SJCRH30 (cell line): ENCODE data around the gene PAX5. TPM values are rescaled to one million over a fixed set of nuclear protein-coding genes. Genes with fewer than 3 reads are reported as not detected.

Experiments
- DNase-seq, 2 experiments: peaks; one replicate each; pipeline ENCODE4 v3.0.0-alpha.2; 2015 to 2020
- H3K27ac ChIP-seq: fragments of 250-450 bp; sonication (Bioruptor Pico); 2 replicates; pipeline ENCODE4 v1.5.1; 2020; ENCODE audit warnings: mild to moderate bottlenecking, moderate library complexity
- H3K27me3 ChIP-seq: fragments of 250-450 bp; sonication (Bioruptor Pico); 2 replicates; pipeline ENCODE4 v1.5.1; 2020; ENCODE audit warnings: mild to moderate bottlenecking, moderate library complexity
- H3K36me3 ChIP-seq: fragments of 250-450 bp; sonication (Bioruptor Pico); 2 replicates; pipeline ENCODE4 v1.5.1; 2020; ENCODE audit warnings: mild to moderate bottlenecking, moderate library complexity
- H3K4me1 ChIP-seq: fragments of 250-450 bp; sonication (Bioruptor Pico); 2 replicates; pipeline ENCODE4 v1.5.1; 2020; ENCODE audit warnings: mild to moderate bottlenecking, moderate library complexity
- H3K4me3 ChIP-seq: fragments of 250-450 bp; sonication (Bioruptor Pico); 2 replicates; pipeline ENCODE4 v1.5.1; 2020; ENCODE audit warnings: mild to moderate bottlenecking, moderate library complexity
- H3K9me3 ChIP-seq: fragments of 250-450 bp; sonication (Bioruptor Pico); replicated peaks from 2 replicates; pipeline ENCODE4 v1.5.1; 2020; ENCODE audit warnings: mild to moderate bottlenecking, moderate library complexity
- total RNA-seq: library from RNA; depleted of rRNA; stranded (reverse); fragments of >200 nt; shearing (Covaris generic); gene quantifications from 2 replicates; pipeline ENCODE4 v1.2.3, GENCODE V29; 2014

PAX5 gene
- total RNA-seq, 1 experiment from 2014 or later = 3.4 TPM

DNA sequence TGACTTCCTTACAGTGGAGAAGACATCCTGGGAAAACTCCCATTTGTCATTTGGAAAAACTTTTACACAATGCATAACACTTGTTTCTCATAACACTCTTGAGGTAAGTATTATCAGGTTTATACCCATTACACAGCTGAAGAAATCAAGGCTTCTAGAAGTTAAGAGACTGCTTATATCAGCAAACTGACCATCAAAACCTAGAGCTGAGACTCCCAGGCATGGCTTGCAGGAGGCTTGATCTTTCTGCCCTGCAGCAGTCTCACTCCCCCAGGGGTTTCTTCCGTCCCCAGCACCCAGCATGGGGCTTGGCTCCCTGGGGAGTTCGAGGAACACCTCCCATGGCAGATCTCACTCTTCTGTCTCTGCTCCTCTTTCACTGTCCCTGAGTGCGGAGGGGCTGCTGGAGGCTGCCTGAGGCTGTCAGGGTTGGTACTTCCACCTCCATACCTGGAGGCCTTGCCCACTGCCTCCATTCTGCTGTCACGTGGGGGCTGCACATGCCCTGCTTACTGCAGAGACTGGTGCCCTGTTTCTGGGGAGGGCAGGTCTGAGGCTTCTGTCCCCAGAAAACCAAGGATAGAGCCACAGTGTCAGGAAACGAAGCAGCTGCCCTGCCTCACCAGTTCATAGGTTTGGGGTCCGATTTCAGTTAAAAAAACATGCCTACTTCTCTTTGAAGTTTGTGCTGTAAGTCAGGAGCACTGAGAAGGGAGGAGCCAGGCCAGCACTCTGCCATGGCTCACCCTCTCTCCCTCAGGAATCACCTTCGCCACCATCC lies 202.5 kb downstream of the PAX5 start:
- H3K4me1 ChIP-seq = no peaks in the 10 kb centered on the region
- H3K27me3 ChIP-seq = no peaks in the 10 kb centered on the region
- DNase-seq = peak in 1 of 2 experiments; percentile 44
- no peaks in the 10 kb centered on the region for H3K9me3 ChIP-seq
- no peaks in the 10 kb centered on the region for H3K36me3 ChIP-seq
- H3K4me3 ChIP-seq = no peak overlapping the region
- H3K27ac ChIP-seq = no peak overlapping the region

DNA sequence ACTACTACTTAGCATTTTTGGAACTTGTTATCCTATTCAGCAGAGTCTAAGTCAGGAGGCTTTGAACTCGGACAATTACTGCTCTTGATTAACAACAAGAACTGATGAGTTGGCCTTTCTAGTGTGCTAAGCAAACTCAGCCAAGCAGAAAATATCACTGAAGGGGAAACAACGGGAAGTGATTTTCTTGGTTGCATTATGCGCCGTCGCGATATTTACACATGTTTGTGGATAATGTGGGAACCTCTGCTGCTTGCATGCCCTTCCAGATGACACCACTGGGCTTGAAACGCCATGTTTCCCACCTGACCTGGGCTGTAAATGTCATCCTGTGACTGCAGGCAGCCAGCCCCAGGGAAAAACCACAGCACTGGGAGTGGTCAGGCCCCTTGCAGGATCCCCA lies 205.5 kb downstream of the PAX5 start:
- H3K27me3 ChIP-seq = no peaks in the 10 kb centered on the region
- no peak for DNase-seq
- H3K4me1 ChIP-seq = no peaks in the 10 kb centered on the region
- H3K27ac ChIP-seq = no peak overlapping the region
- no peak overlapping the region for H3K4me3 ChIP-seq
- H3K9me3 ChIP-seq = no peaks in the 10 kb centered on the region
- H3K36me3 ChIP-seq = no peaks in the 10 kb centered on the region

DNA sequence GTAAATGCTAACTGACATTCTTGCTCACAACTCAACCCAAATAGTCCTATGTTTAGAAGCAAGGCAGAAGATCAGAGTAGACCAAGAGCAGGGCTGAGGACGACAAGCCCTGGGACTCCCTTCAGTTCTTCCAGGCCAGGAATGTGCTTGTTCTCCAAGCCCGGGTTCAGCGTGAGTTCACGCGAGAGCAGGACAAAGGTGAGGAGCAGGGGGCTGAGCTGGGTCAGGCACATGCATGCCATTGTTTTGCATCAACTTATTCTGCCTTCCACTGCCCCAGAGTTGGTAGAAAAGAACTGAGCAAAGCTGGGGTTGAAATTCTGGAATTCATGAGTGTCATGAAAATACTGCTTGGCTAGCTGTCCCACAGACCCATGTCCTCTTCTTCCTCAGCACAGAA lies 206.5 kb downstream of the PAX5 start:
- DNase-seq = no peak
- no peaks in the 10 kb centered on the region for H3K4me1 ChIP-seq
- H3K36me3 ChIP-seq = no peaks in the 10 kb centered on the region
- no peaks in the 10 kb centered on the region for H3K9me3 ChIP-seq
- no peak overlapping the region for H3K27ac ChIP-seq
- no peak overlapping the region for H3K4me3 ChIP-seq
- no peaks in the 10 kb centered on the region for H3K27me3 ChIP-seq

DNA sequence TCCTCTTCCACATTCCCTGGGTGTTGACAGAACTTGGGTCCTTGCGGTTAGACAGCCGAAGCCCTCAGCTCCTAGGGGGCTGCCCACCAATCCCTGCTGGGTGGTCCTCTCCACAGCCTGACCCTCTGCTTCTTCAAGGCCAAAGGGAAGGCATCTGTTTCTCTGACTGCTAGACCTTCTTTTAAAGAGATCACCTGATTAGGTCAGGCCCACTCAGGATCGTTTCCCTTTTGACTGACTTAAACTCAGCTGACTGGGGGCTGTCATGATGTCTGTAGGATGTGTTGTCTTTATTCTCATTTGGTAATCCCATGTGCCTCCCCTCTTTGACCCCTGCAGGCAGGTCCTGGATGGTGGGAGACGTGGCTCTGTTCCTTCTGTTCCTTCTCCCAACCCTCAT lies 207.5 kb downstream of the PAX5 start:
- H3K27ac ChIP-seq = no peak overlapping the region

GRCh38 chr9:36825179-36825578 lies 208.9 kb downstream of the PAX5 start:
- Histone ChIP-seq H3K27me3 (no peaks in the 10 kb centered on the region; the same call in 1 of the 2 replicates), H3K9me3 (no peaks in the 10 kb centered on the region), H3K27ac (no peak overlapping the region), H3K4me3 (no peak overlapping the region), H3K4me1 (no peaks in the 10 kb centered on the region), H3K36me3 (no peaks in the 10 kb centered on the region)
- no peak for DNase-seq

More for the DNA sequence above, 207.5 kb downstream of the PAX5 start:
- H3K4me3 ChIP-seq = no peak overlapping the region
- no peaks in the 10 kb centered on the region for H3K9me3 ChIP-seq
- no peak for DNase-seq
- no peaks in the 10 kb centered on the region for H3K4me1 ChIP-seq
- H3K27me3 ChIP-seq = no peaks in the 10 kb centered on the region
- no peaks in the 10 kb centered on the region for H3K36me3 ChIP-seq

- H3K4me3 ChIP-seq = no peak overlapping the region
- no peak for DNase-seq
- H3K27me3 ChIP-seq = no peaks in the 10 kb centered on the region; the same call in 1 of the 2 replicates
- no peaks in the 10 kb centered on the region for H3K9me3 ChIP-seq
- no peaks in the 10 kb centered on the region for H3K4me1 ChIP-seq
- no peaks in the 10 kb centered on the region for H3K36me3 ChIP-seq
- H3K27ac ChIP-seq = no peak overlapping the region
Measured at GRCh38 chr9:36823934-36824333, 210.1 kb downstream of the PAX5 start.

- Histone ChIP-seq H3K27me3 (no peaks in the 10 kb centered on the region; the same call in 1 of the 2 replicates), H3K4me3 (no peak overlapping the region), H3K27ac (no peak overlapping the region), H3K4me1 (no peaks in the 10 kb centered on the region), H3K36me3 (no peaks in the 10 kb centered on the region), H3K9me3 (no peaks in the 10 kb centered on the region)
- no peak for DNase-seq
Measured at GRCh38 chr9:36823466-36823865, 210.6 kb downstream of the PAX5 start.

GRCh38 chr9:36822201-36822600 lies 211.9 kb downstream of the PAX5 start:
- no peaks in the 10 kb centered on the region for H3K9me3 ChIP-seq
- no peaks in the 10 kb centered on the region for H3K4me1 ChIP-seq
- no peak overlapping the region for H3K4me3 ChIP-seq
- no peaks in the 10 kb centered on the region; the same call in 1 of the 2 replicates for H3K27me3 ChIP-seq
- H3K27ac ChIP-seq = no peak overlapping the region
- DNase-seq = no peak
- no peaks in the 10 kb centered on the region for H3K36me3 ChIP-seq

DNA sequence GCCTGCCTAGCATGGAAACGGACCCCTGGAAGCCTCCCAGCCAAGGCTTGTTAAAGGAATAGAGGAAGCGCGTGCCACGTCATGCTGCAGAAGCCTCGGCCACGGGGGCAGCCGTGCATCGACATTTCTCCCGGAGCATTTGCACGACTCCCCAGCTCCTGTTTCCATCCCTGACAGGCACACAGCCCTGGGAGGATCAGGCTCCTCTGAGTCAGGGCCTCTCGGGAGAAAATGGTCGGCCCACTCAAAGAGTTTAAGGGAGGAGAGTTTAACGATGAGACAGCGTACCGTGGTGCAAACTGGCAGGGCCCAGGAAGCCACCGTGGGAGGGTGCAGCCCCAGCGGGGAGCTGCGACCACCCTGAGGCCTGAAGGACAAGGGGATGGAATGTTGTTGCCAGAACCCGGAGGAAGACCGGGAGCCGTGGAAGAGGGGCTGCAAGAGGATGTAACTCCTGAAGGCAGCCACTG lies 213.6 kb downstream of the PAX5 start:
- H3K9me3 ChIP-seq = no peaks in the 10 kb centered on the region
- H3K27me3 ChIP-seq = no peaks in the 10 kb centered on the region; the same call in 1 of the 2 replicates
- no peaks in the 10 kb centered on the region for H3K36me3 ChIP-seq
- H3K27ac ChIP-seq = no peak overlapping the region
- no peaks in the 10 kb centered on the region for H3K4me1 ChIP-seq
- H3K4me3 ChIP-seq = no peak overlapping the region
- DNase-seq = no peak

- Histone ChIP-seq H3K27me3 (no peaks in the 10 kb centered on the region; the same call in 1 of the 2 replicates), H3K27ac (no peak overlapping the region), H3K4me1 (no peaks in the 10 kb centered on the region), H3K9me3 (no peaks in the 10 kb centered on the region), H3K4me3 (peak overlapping the region; percentile 47), H3K36me3 (no peaks in the 10 kb centered on the region)
- peak; percentile 35 for DNase-seq
Measured at GRCh38 chr9:36818965-36819870, 214.8 kb downstream of the PAX5 start.

DNA sequence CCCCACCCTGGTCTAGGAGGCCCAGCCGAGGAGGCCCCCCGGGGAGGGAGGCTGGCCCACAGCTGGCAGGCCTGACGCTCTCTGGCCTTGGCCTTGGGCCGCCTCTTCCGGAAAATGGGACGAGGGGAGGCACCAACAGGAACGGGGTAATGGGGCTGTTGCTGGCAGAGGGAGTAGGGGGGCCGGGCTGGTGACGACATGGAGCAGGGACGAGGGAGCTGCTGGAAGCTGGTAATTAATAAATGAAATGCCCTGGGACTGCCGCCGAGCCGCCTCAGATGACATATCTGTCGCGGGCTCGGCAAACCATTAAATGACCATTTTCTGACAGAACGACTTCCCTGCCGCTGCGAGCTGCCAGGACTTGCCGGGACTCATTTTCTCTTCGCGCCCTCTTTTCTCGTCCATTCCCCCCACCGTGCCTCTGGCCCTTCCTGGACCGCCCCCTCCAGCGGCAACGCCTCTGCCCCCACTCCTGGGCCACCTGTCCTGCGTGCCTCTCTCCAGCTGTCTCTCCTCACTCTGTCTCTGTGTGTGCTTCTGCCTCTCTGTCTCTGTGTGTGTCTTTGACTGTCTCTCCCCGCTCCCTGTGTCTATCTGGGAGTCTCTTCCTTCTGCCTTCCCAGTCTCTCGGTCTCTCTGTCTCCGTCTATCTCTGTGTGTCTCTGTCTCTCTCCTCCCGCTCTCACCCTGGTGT lies 215.7 kb downstream of the PAX5 start:
- no peak overlapping the region for H3K27ac ChIP-seq
- peak; percentile 50 to 58 for DNase-seq
- no peaks in the 10 kb centered on the region for H3K4me1 ChIP-seq
- H3K4me3 ChIP-seq = peak overlapping the region; percentile 47
- H3K36me3 ChIP-seq = no peaks in the 10 kb centered on the region
- H3K27me3 ChIP-seq = no peaks in the 10 kb centered on the region; the same call in 1 of the 2 replicates
- H3K9me3 ChIP-seq = no peaks in the 10 kb centered on the region

DNA sequence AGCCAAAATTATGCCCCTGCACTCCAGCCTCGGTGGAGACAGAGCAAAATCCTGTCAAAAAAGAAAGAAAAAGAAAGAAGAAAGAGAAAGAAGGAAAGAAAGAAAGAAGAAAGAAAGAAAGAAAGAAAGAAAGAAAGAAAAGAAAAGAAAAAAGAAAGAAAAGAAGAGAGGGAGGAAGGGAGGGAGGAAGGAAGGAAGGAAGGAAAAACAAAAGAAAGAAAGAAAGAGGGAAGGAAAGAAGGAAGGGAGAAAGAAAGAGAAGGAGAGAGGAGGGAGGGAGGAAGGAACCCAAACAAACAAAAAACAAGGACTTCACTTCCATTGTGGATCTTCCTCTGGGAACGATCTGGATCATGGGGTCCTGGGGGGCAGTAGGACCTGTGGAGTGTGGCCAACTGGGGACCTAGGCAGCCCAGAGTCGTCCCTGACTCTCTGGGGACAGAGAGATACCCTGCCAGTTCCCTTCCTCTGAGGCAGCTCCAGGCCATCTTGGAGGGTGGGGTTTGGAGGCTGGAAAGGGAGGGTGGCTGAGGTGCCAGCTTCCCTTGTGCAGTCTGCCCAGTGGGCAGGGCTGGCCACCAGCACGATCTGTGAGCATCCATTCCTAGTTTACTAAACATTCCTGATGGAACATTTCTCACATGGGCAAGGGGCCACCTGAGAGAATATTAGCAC lies 216.8 kb downstream of the PAX5 start:
- H3K4me1 ChIP-seq = no peaks in the 10 kb centered on the region
- H3K36me3 ChIP-seq = no peaks in the 10 kb centered on the region
- no peak overlapping the region for H3K27ac ChIP-seq
- no peak for DNase-seq
- no peak overlapping the region for H3K4me3 ChIP-seq
- H3K9me3 ChIP-seq = no peaks in the 10 kb centered on the region
- H3K27me3 ChIP-seq = no peaks in the 10 kb centered on the region; the same call in 1 of the 2 replicates

DNA sequence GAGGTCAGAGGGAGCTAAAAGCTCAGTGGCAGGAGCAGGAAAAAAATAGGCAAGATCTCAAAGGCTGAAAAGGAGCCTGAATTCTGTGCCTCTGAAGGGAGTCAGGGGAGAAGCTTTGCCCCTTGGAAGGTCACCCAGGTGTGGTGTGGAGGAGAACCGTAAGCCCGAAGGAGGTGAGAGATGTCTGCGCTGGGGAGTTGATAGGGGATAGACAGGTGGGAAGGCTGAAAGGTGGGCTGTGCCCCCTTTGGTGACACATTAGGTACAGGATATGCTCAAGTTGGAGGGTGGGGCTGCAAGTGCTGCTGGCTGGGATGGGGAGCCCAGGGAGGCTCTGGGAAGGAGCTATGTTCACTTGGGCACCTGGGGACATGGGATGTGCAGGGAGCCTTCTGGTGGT lies 217.7 kb downstream of the PAX5 start:
- H3K9me3 ChIP-seq = no peaks in the 10 kb centered on the region
- no peak for DNase-seq
- no peak overlapping the region for H3K4me3 ChIP-seq
- H3K4me1 ChIP-seq = no peaks in the 10 kb centered on the region
- H3K36me3 ChIP-seq = no peaks in the 10 kb centered on the region
- H3K27ac ChIP-seq = no peak overlapping the region
- no peaks in the 10 kb centered on the region; the same call in 1 of the 2 replicates for H3K27me3 ChIP-seq
